Measurements from ENCODE around the gene ETS1.
A peak's percentile ranks its signal among the peaks of the same experiment; 100 is the strongest.

Gene ETS1

DNA sequence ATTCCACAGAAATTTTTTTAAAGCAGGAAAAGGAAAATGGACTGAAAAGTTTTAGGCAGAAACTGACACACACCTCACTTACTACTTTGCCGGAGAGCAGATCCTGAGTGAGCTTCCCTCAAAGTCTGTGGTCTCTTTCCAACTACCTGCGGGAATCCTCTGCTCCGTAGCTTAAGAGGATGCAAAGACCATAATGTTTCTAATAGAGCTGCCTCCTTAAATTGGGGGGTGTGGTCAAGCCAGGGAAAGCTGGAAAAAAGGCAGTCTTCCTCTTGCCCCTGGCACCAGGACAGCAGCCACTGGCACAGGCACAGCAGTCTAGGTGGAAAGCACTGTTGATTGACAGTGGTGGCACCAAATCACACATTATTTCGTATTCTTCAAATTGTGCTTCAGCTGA, at the start of gene ETS1:
Gene ETS1, minus strand, starts transcription at position 144 of the 400 bp plus-strand sequence. CDS start 14,428 bp downstream, outside the sequence.
- no peak for DNase-seq

DNA sequence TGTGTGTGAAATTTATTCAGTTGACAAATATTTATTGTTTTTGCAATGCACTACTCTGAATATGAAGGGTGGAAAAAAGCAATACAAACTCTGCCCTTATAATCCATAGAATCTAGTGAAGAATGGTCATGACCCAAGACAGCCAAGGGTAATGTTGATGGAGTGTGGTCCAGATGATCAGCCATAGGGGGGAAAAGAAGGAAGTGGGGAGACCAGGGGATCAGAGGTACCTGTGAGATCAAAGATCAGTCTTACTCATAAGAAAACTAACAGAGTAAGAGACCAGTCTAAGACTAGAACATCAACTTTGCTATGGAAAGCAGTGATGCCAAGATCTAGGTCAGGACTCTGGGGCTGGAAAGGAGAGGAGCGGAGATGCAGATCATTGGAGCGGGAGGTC, 47.0 kb upstream of the ETS1 start:
- no peak for DNase-seq

- DNase-seq: no peak
Observed at GRCh38 chr11:128633384-128633965, 46.1 kb upstream of the ETS1 start.

GRCh38 chr11:128632141-128632791, 44.9 kb upstream of the ETS1 start:
- DNase-seq: peak in 1 of 4 experiments; percentile 27

DNA sequence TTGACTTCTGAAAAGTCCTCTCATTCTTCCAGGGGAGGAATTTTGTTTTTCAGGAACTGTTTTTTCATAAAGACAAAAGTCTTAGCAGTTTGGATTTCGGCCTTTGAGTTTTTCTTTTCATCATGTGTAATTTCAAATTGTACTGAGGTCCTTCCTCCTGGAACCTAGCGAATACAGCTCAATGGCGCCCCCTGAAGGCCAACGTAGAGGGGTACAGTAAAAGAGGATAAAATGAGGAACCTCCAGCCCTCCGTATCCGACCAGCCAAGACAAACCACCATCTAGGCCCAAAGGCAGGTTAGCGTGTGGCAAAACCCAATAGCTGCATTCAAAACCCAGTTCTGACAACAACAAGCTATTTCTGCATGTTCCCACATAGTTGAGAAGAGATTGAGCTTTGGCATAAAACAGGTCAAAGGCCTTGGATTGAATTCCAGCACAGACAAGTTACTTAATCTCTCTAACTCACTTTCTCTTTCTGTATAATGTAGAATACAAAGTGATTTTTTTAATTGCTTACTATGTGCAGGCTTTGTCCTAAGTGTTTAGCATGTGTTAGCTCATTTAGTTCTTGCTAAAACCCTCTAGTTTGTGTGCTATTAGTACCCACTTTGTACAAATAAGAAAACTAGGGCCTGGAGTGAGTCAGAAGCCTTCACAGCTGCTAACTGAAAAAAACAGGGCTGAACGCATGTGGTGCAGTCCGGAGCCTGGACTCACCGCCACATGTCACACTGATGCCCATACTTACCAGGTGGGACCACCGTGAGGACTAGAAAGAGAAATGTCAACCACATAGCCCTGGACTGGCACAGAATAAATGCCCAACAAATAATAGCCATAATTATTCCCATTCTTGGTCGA, 43.2 kb upstream of the ETS1 start:
- peak; percentile 76 to 91 (median 89) for DNase-seq

GRCh38 chr11:128629516-128630106, 42.3 kb upstream of the ETS1 start:
- no peak for DNase-seq

GRCh38 chr11:128628686-128629085, 41.3 kb upstream of the ETS1 start:
- DNase-seq: no peak

DNA sequence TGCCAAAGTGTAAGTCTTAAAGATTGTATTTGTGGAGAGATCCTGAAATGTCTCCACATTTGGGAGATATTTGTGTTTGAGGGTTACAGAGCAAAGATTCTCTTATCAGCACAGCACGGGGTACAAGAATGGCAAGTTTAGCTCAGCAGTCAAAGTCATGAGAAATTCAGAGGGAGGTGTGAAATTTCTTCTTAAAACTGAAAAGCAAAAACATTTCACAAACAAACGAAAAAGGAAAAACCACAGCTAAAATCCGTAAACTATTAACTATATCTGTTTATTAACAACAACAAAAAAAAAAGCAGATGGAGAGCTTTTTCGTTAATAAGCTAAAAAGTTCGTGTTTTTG, 40.9 kb upstream of the ETS1 start:
- DNase-seq: no peak

- no peak for DNase-seq
Observed at GRCh38 chr11:128627666-128628324, 40.4 kb upstream of the ETS1 start.

- DNase-seq: no peak
Observed at GRCh38 chr11:128626913-128627665, 39.7 kb upstream of the ETS1 start.

DNA sequence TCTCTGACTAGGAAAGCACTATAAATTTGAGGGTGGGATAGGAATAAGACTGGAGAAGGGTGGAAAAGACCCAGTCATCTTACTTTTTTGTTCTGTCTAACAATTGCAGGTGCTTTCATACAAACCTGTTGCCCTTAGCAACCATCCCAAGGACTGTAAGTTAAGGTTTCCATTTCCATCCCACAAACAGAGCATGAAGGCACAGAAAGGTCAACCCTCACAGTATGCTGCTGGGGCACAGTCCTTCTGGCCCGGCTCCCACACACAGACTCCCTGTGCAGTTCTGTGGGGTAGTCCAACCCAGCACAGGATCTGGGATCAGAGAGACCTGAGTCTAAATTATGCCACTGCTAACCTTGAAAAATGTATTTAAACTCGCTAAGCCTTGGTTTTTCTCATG, 38.4 kb upstream of the ETS1 start:
- DNase-seq: no peak

GRCh38 chr11:128625326-128625725, 38.0 kb upstream of the ETS1 start:
- DNase-seq: no peak

DNA sequence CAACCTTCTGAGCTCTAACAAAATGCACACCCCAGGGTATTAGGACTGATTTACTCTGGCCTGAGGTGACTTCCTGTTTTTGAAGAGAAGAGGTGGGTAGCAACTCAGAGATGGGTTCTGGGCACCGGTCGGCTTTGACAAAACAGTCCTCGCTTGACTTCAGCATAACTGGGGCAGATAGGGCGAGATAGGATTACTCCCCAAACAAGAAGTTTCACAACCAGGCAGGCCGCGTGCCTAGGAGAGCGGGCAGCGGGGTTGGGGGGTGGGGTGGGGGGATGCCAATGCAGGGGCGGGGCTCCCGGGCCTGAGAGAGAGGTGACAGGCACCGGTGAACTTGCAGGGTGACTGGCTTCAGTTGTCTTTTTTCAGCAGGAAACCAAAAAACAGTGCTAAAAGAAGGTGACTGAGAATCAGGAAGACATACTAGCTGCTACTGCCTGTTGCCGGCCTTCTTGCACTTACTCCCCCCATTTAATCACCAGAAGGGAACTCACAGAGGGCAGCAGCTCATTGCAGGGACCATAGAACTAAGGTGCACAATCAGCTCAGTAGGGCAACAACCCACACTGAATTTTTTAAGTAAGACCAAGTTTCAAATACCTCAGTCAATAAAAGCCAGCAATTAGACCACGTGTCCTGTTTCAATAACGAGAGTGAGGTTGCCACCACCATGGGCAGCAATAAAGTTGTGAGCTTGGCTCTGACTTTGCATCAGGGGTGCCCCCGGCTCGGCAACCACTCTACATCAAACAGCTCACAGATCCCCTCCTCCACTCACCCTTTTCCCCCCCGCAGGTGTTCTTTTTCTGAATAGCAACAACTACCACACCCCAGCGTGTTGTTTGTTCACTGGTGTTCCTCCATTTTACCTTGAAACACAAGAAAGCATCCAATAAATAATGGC, 37.2 kb upstream of the ETS1 start:
- peak in 2 of 4 experiments; percentile 56 to 62 for DNase-seq

DNA sequence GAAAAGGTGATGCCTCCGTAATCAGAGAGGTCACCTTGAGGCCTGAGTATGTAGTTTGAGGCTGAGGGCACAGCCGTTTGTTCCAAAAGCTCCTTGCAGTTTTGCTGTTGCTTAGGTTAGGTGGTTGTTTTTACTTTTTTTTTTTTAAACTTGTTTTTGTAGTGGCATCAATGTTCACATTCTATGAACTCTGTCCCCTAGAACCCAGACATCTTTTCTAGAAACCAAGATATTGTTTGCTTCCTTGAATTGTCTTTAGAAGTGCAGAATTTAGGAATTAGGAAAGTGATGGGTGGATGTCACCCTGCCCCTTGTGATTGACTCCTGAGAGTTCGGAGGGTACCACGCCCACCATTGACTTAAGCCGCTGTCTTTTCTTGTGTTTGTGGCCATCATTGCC, 35.7 kb upstream of the ETS1 start:
- no peak for DNase-seq

DNA sequence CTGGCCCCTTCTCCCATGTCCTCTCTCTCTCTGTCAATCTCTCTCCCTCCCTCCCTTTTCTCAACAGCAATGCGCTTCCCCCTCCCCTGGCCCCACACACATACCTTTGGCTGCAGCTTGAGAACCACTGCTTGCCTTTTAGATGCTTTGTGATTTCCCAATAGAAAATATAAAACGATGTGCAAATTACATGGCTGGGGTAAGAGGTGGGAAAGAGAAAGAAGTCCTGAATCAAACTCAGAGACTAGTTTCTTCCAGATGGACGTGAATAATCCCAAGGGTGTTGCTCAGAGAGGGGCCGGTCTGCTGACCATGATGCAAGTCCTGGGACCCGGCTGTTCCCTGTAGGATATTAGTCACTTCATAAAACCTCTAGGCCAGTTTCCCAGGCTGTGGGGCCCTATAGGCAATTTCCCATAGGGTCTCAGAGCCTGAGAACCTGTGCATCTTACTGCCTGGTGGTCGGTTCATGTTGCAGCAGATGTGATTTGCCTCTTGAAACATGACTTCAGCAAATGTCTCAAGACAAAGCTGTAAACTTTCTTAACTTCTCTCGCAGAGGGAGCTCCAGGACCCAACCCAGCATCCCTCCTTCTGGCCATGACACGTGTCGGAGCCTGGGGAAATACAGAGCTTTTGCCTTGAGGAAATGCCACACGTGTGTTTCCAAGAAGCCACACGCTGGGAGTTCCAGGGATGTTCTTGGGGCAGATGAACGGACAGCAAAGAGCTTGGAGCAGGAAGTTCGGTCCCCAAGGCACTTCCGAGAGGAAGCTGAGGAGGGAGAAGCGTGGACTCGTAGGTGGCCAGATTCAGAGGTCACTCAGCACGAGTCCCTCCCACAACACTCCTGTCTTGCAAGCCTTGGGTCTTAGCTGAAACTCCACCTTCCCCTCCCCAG, 34.5 kb upstream of the ETS1 start:
- DNase-seq: no peak

DNA sequence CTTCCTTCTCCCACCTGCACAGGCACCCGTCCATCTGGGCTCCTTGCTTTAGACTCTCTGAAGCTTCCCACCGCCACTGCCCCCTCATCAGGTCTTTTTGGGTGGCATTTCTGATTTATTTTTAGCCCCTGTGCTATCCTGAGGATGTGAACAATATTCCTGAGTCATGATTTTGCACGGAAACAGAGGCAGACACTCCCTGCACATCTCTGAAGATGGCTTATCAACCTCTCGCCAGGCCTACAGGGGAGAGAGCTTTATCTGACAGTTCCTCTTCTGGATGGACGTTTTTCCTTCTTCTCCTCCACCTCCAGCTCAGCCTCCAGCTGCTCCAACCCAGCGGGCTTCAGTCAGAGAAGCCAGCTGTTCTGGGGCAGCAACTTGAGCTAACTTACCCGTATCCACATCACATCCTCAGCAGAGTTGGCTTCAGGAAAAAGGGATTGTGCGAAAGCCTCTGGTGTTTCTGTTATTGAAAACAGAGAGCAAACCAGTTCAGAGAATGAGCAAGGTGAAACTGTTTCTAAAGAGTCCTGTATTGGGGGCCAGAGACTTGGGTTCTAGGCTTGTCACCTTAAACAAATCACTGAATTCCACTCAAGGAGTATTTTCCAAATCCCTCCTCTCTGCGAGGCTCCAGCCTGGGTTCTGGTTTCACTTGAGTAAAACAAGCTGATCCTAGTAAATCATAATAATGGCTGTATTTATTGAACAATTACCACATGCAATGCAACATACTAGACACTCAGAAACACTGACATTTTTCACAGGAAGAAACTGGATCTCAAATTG, 33.1 kb upstream of the ETS1 start:
- no peak for DNase-seq

DNA sequence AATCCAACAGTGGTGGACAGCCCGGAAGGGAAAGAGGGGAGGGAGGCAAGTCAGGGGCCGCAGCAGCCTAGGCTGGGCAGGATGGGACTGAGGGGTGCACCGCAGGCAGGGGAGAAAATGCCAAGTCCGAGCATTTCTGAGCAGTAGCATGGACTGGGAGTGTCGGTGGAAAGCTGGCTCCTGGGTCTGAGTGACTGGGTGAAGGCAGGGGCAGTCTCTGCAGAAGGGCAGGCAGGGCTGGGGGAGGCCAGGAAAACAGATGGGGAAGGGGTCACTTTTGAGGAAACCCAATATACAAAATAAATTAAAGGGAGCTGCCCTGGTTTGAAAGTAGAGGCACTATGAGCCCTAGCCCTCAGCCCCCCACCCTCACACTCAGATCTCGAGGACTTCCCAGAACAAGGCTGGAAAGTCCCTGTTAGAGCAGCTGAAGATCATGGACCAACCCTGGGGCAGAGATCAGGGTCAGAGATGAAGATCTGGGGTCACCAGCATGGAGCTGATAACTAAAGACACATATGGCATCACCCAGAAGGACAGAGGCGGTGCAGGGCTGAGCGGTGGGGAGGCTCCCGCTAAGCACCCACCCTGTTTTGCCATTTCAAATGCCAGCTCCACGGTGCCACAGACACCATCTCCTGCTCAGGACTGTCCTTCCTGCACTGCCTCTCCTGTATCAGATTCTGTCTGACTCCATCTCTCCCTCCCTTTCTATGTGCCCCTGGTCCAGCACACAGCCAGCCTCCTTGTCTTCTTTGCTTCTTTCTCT, 32.4 kb upstream of the ETS1 start:
- DNase-seq: no peak

- DNase-seq: no peak
Observed at GRCh38 chr11:128619007-128619406, 31.6 kb upstream of the ETS1 start.
